ENCODE measurements around the gene SLC7A11.
A peak's percentile ranks its signal among the peaks of the same experiment; 100 is the strongest.

Gene SLC7A11

GRCh38 chr4:138248058-138248457 lies 5.9 kb upstream of the SLC7A11 start:
- DNase-seq (ENCODE audit: low read depth) = no peak
- TF ChIP-seq CTCF (IDR thresholded peaks at IDR 0.05; ENCODE audit: low read length, missing control alignments) = no peak
- H3K4me3 ChIP-seq (replicated peaks; ENCODE audit: low read depth, low read length) = no peak overlapping the region

GRCh38 chr4:138247643-138248042 lies 5.5 kb upstream of the SLC7A11 start:
- no peak for TF ChIP-seq CTCF (IDR thresholded peaks at IDR 0.05; ENCODE audit: low read length, missing control alignments)
- DNase-seq (ENCODE audit: low read depth) = no peak
- no peak overlapping the region for H3K4me3 ChIP-seq (replicated peaks; ENCODE audit: low read depth, low read length)

GRCh38 chr4:138243369-138243768 lies 1.2 kb upstream of the SLC7A11 start:
- H3K4me3 ChIP-seq (replicated peaks; ENCODE audit: low read depth, low read length) = no peak overlapping the region
- no peak for TF ChIP-seq CTCF (IDR thresholded peaks at IDR 0.05; ENCODE audit: low read length, missing control alignments)
- DNase-seq (ENCODE audit: low read depth) = no peak

- TF ChIP-seq CTCF (IDR thresholded peaks at IDR 0.05; ENCODE audit: low read length, missing control alignments) = no peak
- no peak for DNase-seq (ENCODE audit: low read depth)
- peak overlapping the region; percentile 54 for H3K4me3 ChIP-seq (replicated peaks; ENCODE audit: low read depth, low read length)
Measured at GRCh38 chr4:138242834-138243156, 646 bp upstream of the SLC7A11 start.

- DNase-seq (ENCODE audit: low read depth) = peak; percentile 54
- TF ChIP-seq CTCF (IDR thresholded peaks at IDR 0.05; ENCODE audit: low read length, missing control alignments) = no peak
- H3K4me3 ChIP-seq (replicated peaks; ENCODE audit: low read depth, low read length) = peak overlapping the region; percentile 58
Measured at GRCh38 chr4:138241281-138242075, 671 bp downstream of the SLC7A11 start.

- no peak for DNase-seq (ENCODE audit: low read depth)
- TF ChIP-seq CTCF (IDR thresholded peaks at IDR 0.05; ENCODE audit: low read length, missing control alignments) = no peak
- peak overlapping the region; percentile 58 for H3K4me3 ChIP-seq (replicated peaks; ENCODE audit: low read depth, low read length)
Measured at GRCh38 chr4:138239491-138239890, 2.7 kb downstream of the SLC7A11 start.
